ENCODE measurements around the gene DIP2B.

- TF ChIP-seq CTCF (IDR thresholded peaks at IDR 0.05): no peak
- no peak for TF ChIP-seq EZH2 (IDR thresholded peaks at IDR 0.05)
- TF ChIP-seq EZH2phosphoT487 (IDR thresholded peaks at IDR 0.05): no peak
Observed at GRCh38 chr12:50621399-50622300, 116.9 kb downstream of the DIP2B start.

Data from neural progenitor cell (in vitro differentiated cells).